Kidney epithelial cell (primary cell): ENCODE data around the gene DUSP3. TPM values are rescaled to one million over a fixed set of nuclear protein-coding genes. Genes with fewer than 3 reads are reported as not detected.

Source experiments
- DNase-seq: peaks from one replicate; pipeline ENCODE4 v3.0.0-alpha.2; 2010; ENCODE audit warnings: low read depth
- H3K27me3 ChIP-seq: 2 replicates; pipeline ENCODE4 v1.6.0; 2011; ENCODE audit warnings: low read length; ENCODE audit not compliant: control insufficient read depth, insufficient read depth
- H3K36me3 ChIP-seq: 2 replicates; pipeline ENCODE4 v1.5.1; 2011; ENCODE audit warnings: low read length; ENCODE audit not compliant: control insufficient read depth, insufficient read depth
- H3K4me3 ChIP-seq: 2 replicates; pipeline ENCODE4 v1.5.1; 2011; ENCODE audit warnings: low read depth, mild to moderate bottlenecking, control low read depth, low read length
- total RNA-seq: library from RNA; depleted of rRNA; stranded (reverse); fragments of >200 nt; gene quantifications from 2 replicates; pipeline ENCODE4 v1.2.3, GENCODE V29; 2015
- TF ChIP-seq, protein P1 (sequence below): IDR thresholded peaks from 2 replicates; pipeline ENCODE4 v1.5.1; 2011; ENCODE audit warnings: mild to moderate bottlenecking, moderate library complexity, low read length, control low read depth, inconsistent platforms; ENCODE audit not compliant: insufficient read depth, poor library complexity, severe bottlenecking

DUSP3 gene
- total RNA-seq, 1 donor from 2014 or later, result 117 TPM

DNA sequence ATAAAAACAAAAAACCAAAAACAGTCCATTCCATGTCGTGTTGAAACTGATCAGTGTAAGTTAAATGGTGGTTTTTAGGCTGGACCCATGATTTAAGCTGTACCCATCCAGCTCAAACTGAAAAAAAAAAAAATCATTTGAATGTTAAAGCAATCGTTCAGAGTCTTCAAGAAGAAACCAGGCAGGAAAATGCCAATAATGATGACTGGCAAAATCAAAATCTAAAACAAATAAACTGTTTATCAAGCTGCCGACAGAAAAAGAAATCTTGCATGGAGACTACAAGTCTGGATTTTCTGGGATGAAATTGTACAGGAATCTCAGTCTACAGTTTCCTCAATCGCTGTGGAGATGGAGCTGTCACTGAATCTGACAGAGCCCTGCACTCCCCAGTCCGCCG is 60.9 kb downstream of the DUSP3 start:
- H3K4me3 ChIP-seq, result no peak overlapping the region
- DNase-seq, result no peak
- no peaks in the 10 kb centered on the region for H3K27me3 ChIP-seq
- TF ChIP-seq, protein P1, sequence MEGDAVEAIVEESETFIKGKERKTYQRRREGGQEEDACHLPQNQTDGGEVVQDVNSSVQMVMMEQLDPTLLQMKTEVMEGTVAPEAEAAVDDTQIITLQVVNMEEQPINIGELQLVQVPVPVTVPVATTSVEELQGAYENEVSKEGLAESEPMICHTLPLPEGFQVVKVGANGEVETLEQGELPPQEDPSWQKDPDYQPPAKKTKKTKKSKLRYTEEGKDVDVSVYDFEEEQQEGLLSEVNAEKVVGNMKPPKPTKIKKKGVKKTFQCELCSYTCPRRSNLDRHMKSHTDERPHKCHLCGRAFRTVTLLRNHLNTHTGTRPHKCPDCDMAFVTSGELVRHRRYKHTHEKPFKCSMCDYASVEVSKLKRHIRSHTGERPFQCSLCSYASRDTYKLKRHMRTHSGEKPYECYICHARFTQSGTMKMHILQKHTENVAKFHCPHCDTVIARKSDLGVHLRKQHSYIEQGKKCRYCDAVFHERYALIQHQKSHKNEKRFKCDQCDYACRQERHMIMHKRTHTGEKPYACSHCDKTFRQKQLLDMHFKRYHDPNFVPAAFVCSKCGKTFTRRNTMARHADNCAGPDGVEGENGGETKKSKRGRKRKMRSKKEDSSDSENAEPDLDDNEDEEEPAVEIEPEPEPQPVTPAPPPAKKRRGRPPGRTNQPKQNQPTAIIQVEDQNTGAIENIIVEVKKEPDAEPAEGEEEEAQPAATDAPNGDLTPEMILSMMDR, result no peak
- no peaks in the 10 kb centered on the region for H3K36me3 ChIP-seq

Other genes with a start within 250 kb of the DUSP3 start
- gene ETV4, start 232.6 kb downstream of the DUSP3 start, total RNA-seq, result 42.1 and 52.6 TPM in 2 replicates
- 0.62 and 2.6 TPM in 2 replicates for gene MEOX1, start 117.1 kb downstream of the DUSP3 start, total RNA-seq
- not detected in 2 replicates for gene SOST, start 20.2 kb downstream of the DUSP3 start, total RNA-seq
- gene CFAP97D1, start 1.5 kb upstream of the DUSP3 start, total RNA-seq, result not detected in 2 replicates
- 4.1 and 13.2 TPM in 2 replicates for gene MPP3, start 54.2 kb upstream of the DUSP3 start, total RNA-seq
- not detected in 2 replicates for gene CD300LG, start 68.2 kb upstream of the DUSP3 start, total RNA-seq
- gene MPP2, start 128.6 kb upstream of the DUSP3 start, total RNA-seq, result 2.7 and 3.0 TPM in 2 replicates
- not detected in 2 replicates for gene PPY, start 163.5 kb upstream of the DUSP3 start, total RNA-seq
- gene PYY, start 175.0 kb upstream of the DUSP3 start, total RNA-seq, result 0.48 TPM in 1 of 2 replicates, not detected in the other
- gene NAGS, start 225.6 kb upstream of the DUSP3 start, total RNA-seq, result 15.7 and 19.4 TPM in 2 replicates
- gene TMEM101, start 236.0 kb upstream of the DUSP3 start, total RNA-seq, result 37.8 and 52.4 TPM in 2 replicates